Measurements from ENCODE around the gene PLEKHO1.

The PLEKHO1 gene

GRCh38 chr1:150151291-150152181 lies 1.8 kb downstream of the PLEKHO1 start:
- H3K79me1 ChIP-seq (replicated peaks; ENCODE audit: low read length, poor library complexity, severe bottlenecking) = peaks cover 4% of the 10 kb centered on the region
- peak overlapping the region in 1 of 2 experiments; percentile 84 for H3K4ac ChIP-seq (ENCODE audit: low read depth in 1 of 2, low read length in 2 of 2)
- no peak overlapping the region for H2BK12ac ChIP-seq (ENCODE audit: low read length in 2 of 2)
- H2BK15ac ChIP-seq (ENCODE audit: low read depth, poor library complexity, severe bottlenecking) = peak overlapping the region; percentile 61
- peak overlapping the region; percentile 54 for H3K27ac ChIP-seq (ENCODE audit: low read length, poor library complexity, severe bottlenecking)
- peak overlapping the region; percentile 20 for H2BK5ac ChIP-seq (ENCODE audit: low read depth, low read length, poor library complexity, severe bottlenecking)
- peak; percentile 51 for DNase-seq
- peak overlapping the region; percentile 16 for H2AK5ac ChIP-seq (ENCODE audit: low read length, severe bottlenecking)
- H3K9ac ChIP-seq (ENCODE audit: low read length) = peak overlapping the region; percentile 98
- H3K27me3 ChIP-seq (ENCODE audit: control insufficient read depth in 1 of 2, insufficient read depth in 1 of 2, low read length in 2 of 2) = no peaks in the 10 kb centered on the region
- WGBS = 27% methylated on average over 9 of the region's 15 CpGs
- no peak overlapping the region for H2BK120ac ChIP-seq (ENCODE audit: low read depth, low read length)
- H3K14ac ChIP-seq (ENCODE audit: low read length in 2 of 2) = peak overlapping the region in 1 of 2 experiments; percentile 23
- H3K9me3 ChIP-seq (ENCODE audit: control insufficient read depth, low read length) = no peaks in the 10 kb centered on the region
- H3K4me3 ChIP-seq (ENCODE audit: insufficient read depth in 1 of 2, low read depth in 1 of 2, low read length in 2 of 2) = peak overlapping the region; percentile 49 to 96
- H3K4me2 ChIP-seq (ENCODE audit: low read length, poor library complexity, severe bottlenecking) = peak overlapping the region; percentile 75
- H3K23ac ChIP-seq (ENCODE audit: low read length in 2 of 2) = peak overlapping the region in 1 of 2 experiments; percentile 83
- H3K36me3 ChIP-seq (ENCODE audit: control insufficient read depth in 1 of 2, insufficient read depth in 2 of 2, low read depth in 1 of 2, low read length in 2 of 2) = peaks cover 21 to 43% of the 10 kb centered on the region in 2 experiments
- H3K18ac ChIP-seq (ENCODE audit: low read depth in 1 of 2, low read length in 2 of 2) = peak overlapping the region; percentile 16 to 81
- no peak overlapping the region for H4K8ac ChIP-seq (ENCODE audit: low read length)
- peaks cover 17% of the 10 kb centered on the region for H3K4me1 ChIP-seq (ENCODE audit: control insufficient read depth, insufficient read depth, low read depth, low read length)
- peak overlapping the region; percentile 20 for H4K91ac ChIP-seq (ENCODE audit: low read length)
- no peak overlapping the region for H2AFZ ChIP-seq (ENCODE audit: low read depth, low read length)

- H2BK15ac ChIP-seq (ENCODE audit: low read depth, poor library complexity, severe bottlenecking) = no peak overlapping the region
- H4K8ac ChIP-seq (ENCODE audit: low read length) = no peak overlapping the region
- WGBS = 84% methylated on average over 2 of the region's 2 CpGs
- H3K14ac ChIP-seq (ENCODE audit: low read length in 2 of 2) = no peak overlapping the region
- no peak overlapping the region for H4K91ac ChIP-seq (ENCODE audit: low read length)
- no peak overlapping the region for H3K23ac ChIP-seq (ENCODE audit: low read length in 2 of 2)
- peaks cover 22% of the 10 kb centered on the region for H3K4me1 ChIP-seq (ENCODE audit: control insufficient read depth, insufficient read depth, low read depth, low read length)
- H3K9ac ChIP-seq (ENCODE audit: low read length) = peak overlapping the region; percentile 98
- no peak overlapping the region for H3K18ac ChIP-seq (ENCODE audit: low read depth in 1 of 2, low read length in 2 of 2)
- peak overlapping the region; percentile 75 for H3K4me2 ChIP-seq (ENCODE audit: low read length, poor library complexity, severe bottlenecking)
- peak; percentile 73 for DNase-seq
- H2BK12ac ChIP-seq (ENCODE audit: low read length in 2 of 2) = no peak overlapping the region
- H3K9me3 ChIP-seq (ENCODE audit: control insufficient read depth, low read length) = no peaks in the 10 kb centered on the region
- peak overlapping the region in 1 of 2 experiments; percentile 96 for H3K4me3 ChIP-seq (ENCODE audit: insufficient read depth in 1 of 2, low read depth in 1 of 2, low read length in 2 of 2)
- no peaks in the 10 kb centered on the region for H3K27me3 ChIP-seq (ENCODE audit: control insufficient read depth in 1 of 2, insufficient read depth in 1 of 2, low read length in 2 of 2)
- H3K27ac ChIP-seq (ENCODE audit: low read length, poor library complexity, severe bottlenecking) = peak overlapping the region; percentile 54
- H3K4ac ChIP-seq (ENCODE audit: low read depth in 1 of 2, low read length in 2 of 2) = no peak overlapping the region
- no peak overlapping the region for H2AK5ac ChIP-seq (ENCODE audit: low read length, severe bottlenecking)
- H2BK120ac ChIP-seq (ENCODE audit: low read depth, low read length) = no peak overlapping the region
- peaks cover 4% of the 10 kb centered on the region for H3K79me1 ChIP-seq (replicated peaks; ENCODE audit: low read length, poor library complexity, severe bottlenecking)
- no peak overlapping the region for H2AFZ ChIP-seq (ENCODE audit: low read depth, low read length)
- no peak overlapping the region for H2BK5ac ChIP-seq (ENCODE audit: low read depth, low read length, poor library complexity, severe bottlenecking)
- peaks cover 26 to 50% of the 10 kb centered on the region in 2 experiments for H3K36me3 ChIP-seq (ENCODE audit: control insufficient read depth in 1 of 2, insufficient read depth in 2 of 2, low read depth in 1 of 2, low read length in 2 of 2)
These were observed 2.4 kb downstream of the PLEKHO1 start for GRCh38 chr1:150152182-150152536.

- no peak overlapping the region for H3K18ac ChIP-seq (ENCODE audit: low read depth in 1 of 2, low read length in 2 of 2)
- no peak overlapping the region for H2BK12ac ChIP-seq (ENCODE audit: low read length in 2 of 2)
- no peak overlapping the region for H3K27ac ChIP-seq (ENCODE audit: low read length, poor library complexity, severe bottlenecking)
- peak; percentile 85 for DNase-seq
- no peaks in the 10 kb centered on the region for H3K9me3 ChIP-seq (ENCODE audit: control insufficient read depth, low read length)
- H3K14ac ChIP-seq (ENCODE audit: low read length in 2 of 2) = no peak overlapping the region
- no peak overlapping the region for H4K91ac ChIP-seq (ENCODE audit: low read length)
- H2BK15ac ChIP-seq (ENCODE audit: low read depth, poor library complexity, severe bottlenecking) = no peak overlapping the region
- H2AK5ac ChIP-seq (ENCODE audit: low read length, severe bottlenecking) = no peak overlapping the region
- H3K79me1 ChIP-seq (replicated peaks; ENCODE audit: low read length, poor library complexity, severe bottlenecking) = peaks cover 4% of the 10 kb centered on the region
- no peak overlapping the region for H3K4ac ChIP-seq (ENCODE audit: low read depth in 1 of 2, low read length in 2 of 2)
- peak overlapping the region in 1 of 2 experiments; percentile 96 for H3K4me3 ChIP-seq (ENCODE audit: insufficient read depth in 1 of 2, low read depth in 1 of 2, low read length in 2 of 2)
- peaks cover 25% of the 10 kb centered on the region for H3K4me1 ChIP-seq (ENCODE audit: control insufficient read depth, insufficient read depth, low read depth, low read length)
- peak overlapping the region; percentile 98 for H3K9ac ChIP-seq (ENCODE audit: low read length)
- no peak overlapping the region for H2BK5ac ChIP-seq (ENCODE audit: low read depth, low read length, poor library complexity, severe bottlenecking)
- H2AFZ ChIP-seq (ENCODE audit: low read depth, low read length) = no peak overlapping the region
- H2BK120ac ChIP-seq (ENCODE audit: low read depth, low read length) = no peak overlapping the region
- no peak overlapping the region for H4K8ac ChIP-seq (ENCODE audit: low read length)
- no peak overlapping the region for H3K23ac ChIP-seq (ENCODE audit: low read length in 2 of 2)
- H3K36me3 ChIP-seq (ENCODE audit: control insufficient read depth in 1 of 2, insufficient read depth in 2 of 2, low read depth in 1 of 2, low read length in 2 of 2) = peaks cover 30 to 57% of the 10 kb centered on the region in 2 experiments
- WGBS = 75% methylated on average over 8 of the region's 8 CpGs
- H3K4me2 ChIP-seq (ENCODE audit: low read length, poor library complexity, severe bottlenecking) = no peak overlapping the region
- H3K27me3 ChIP-seq (ENCODE audit: control insufficient read depth in 1 of 2, insufficient read depth in 1 of 2, low read length in 2 of 2) = no peaks in the 10 kb centered on the region
These were observed 3.2 kb downstream of the PLEKHO1 start for GRCh38 chr1:150152772-150153456.

- Histone ChIP-seq H2BK15ac (ENCODE audit: low read depth, poor library complexity, severe bottlenecking) (no peak overlapping the region), H2BK12ac (ENCODE audit: low read length in 2 of 2) (no peak overlapping the region), H3K9me3 (ENCODE audit: control insufficient read depth, low read length) (no peaks in the 10 kb centered on the region), H3K27me3 (ENCODE audit: control insufficient read depth in 1 of 2, insufficient read depth in 1 of 2, low read length in 2 of 2) (no peaks in the 10 kb centered on the region), H3K9ac (ENCODE audit: low read length) (peak overlapping the region; percentile 98), H4K8ac (ENCODE audit: low read length) (no peak overlapping the region), H2AK5ac (ENCODE audit: low read length, severe bottlenecking) (no peak overlapping the region), H2AFZ (ENCODE audit: low read depth, low read length) (no peak overlapping the region), H3K18ac (ENCODE audit: low read depth in 1 of 2, low read length in 2 of 2) (no peak overlapping the region), H3K4me3 (ENCODE audit: insufficient read depth in 1 of 2, low read depth in 1 of 2, low read length in 2 of 2) (no peak overlapping the region), H3K36me3 (ENCODE audit: control insufficient read depth in 1 of 2, insufficient read depth in 2 of 2, low read depth in 1 of 2, low read length in 2 of 2) (peaks cover 40 to 69% of the 10 kb centered on the region in 2 experiments), H3K79me1 (replicated peaks; ENCODE audit: low read length, poor library complexity, severe bottlenecking) (peaks cover 4% of the 10 kb centered on the region), H3K4me1 (ENCODE audit: control insufficient read depth, insufficient read depth, low read depth, low read length) (peaks cover 31% of the 10 kb centered on the region), H2BK120ac (ENCODE audit: low read depth, low read length) (no peak overlapping the region), H3K4me2 (ENCODE audit: low read length, poor library complexity, severe bottlenecking) (no peak overlapping the region), H3K23ac (ENCODE audit: low read length in 2 of 2) (no peak overlapping the region), H2BK5ac (ENCODE audit: low read depth, low read length, poor library complexity, severe bottlenecking) (no peak overlapping the region), H3K27ac (ENCODE audit: low read length, poor library complexity, severe bottlenecking) (no peak overlapping the region), H3K4ac (ENCODE audit: low read depth in 1 of 2, low read length in 2 of 2) (no peak overlapping the region), H3K14ac (ENCODE audit: low read length in 2 of 2) (no peak overlapping the region), H4K91ac (ENCODE audit: low read length) (no peak overlapping the region)
- 100% methylated on average over 1 of the region's 4 CpGs for WGBS
- DNase-seq = no peak
These were observed 4.4 kb downstream of the PLEKHO1 start for GRCh38 chr1:150154143-150154542.

Data from mesenchymal stem cell (in vitro differentiated cells and primary cell).